WTC11 (cell line): ENCODE data around the gene BRPF1. TPM values are rescaled to one million over a fixed set of nuclear protein-coding genes. Genes with fewer than 3 reads are reported as not detected.

Experiments
- ATAC-seq: fragments of 200-7000 bp; cut with Tn5 transposase; 2 replicates; pipeline ENCODE4 v1.10.0; 2021; ENCODE audit warnings: mild to moderate bottlenecking, moderate library complexity
- CTCF ChIA-PET: fragments of 300-600 bp; sonication (Branson Sonifier 250); formaldehyde crosslinking; loops from one replicate; lab custom pipeline; 2021; ENCODE audit warnings: antibody characterized with exemption; lab: Charles Lee
- POLR2A ChIA-PET: fragments of 350-600 bp; sonication (Branson Sonifier 250); formaldehyde crosslinking; loops from one replicate; lab custom pipeline; 2021; ENCODE audit warnings: antibody characterized with exemption; lab: Charles Lee
- DNase-seq: peaks from one replicate; pipeline ENCODE4 v3.0.0; 2021; ENCODE audit warnings: low spot score
- H3K27ac Mint-ChIP-seq: 2 replicates; pipeline ENCODE4 v1.8.0; 2021; ENCODE audit warnings: mixed read lengths
- H3K27me3 Mint-ChIP-seq: 2 replicates; pipeline ENCODE4 v1.8.0; 2021; ENCODE audit warnings: low read depth, mild to moderate bottlenecking, moderate library complexity, mixed read lengths
- H3K36me3 Mint-ChIP-seq: 2 replicates; pipeline ENCODE4 v1.8.0; 2021; ENCODE audit warnings: mixed read lengths
- H3K4me1 Mint-ChIP-seq: 2 replicates; pipeline ENCODE4 v1.8.0; 2022; ENCODE audit warnings: mixed read lengths
- H3K4me3 Mint-ChIP-seq: 2 replicates; pipeline ENCODE4 v1.8.0; 2021; ENCODE audit warnings: mild to moderate bottlenecking, moderate library complexity, mixed read lengths
- H3K9me3 Mint-ChIP-seq: 2 replicates; pipeline ENCODE4 v1.8.0; 2021; ENCODE audit warnings: mixed read lengths
- GTF2I ChIP-seq: fragments of 250-450 bp; sonication (Bioruptor Pico); conservative IDR thresholded peaks from 2 replicates; pipeline ENCODE4 v1.4.0; 2021; ENCODE audit warnings: mild to moderate bottlenecking
- NFYB ChIP-seq: sonication (generic); formaldehyde crosslinking; conservative IDR thresholded peaks from 2 replicates; pipeline ENCODE4 v1.8.0; 2022; ENCODE audit warnings: low read depth, missing genetic modification reagents
- SP1 ChIP-seq: sonication (generic); formaldehyde crosslinking; conservative IDR thresholded peaks from 2 replicates; pipeline ENCODE4 v1.8.1; 2022; ENCODE audit warnings: missing genetic modification reagents
- TP53 ChIP-seq: sonication (generic); formaldehyde crosslinking; IDR thresholded peaks from 2 replicates; pipeline ENCODE4 v1.8.1; 2023; ENCODE audit warnings: mild to moderate bottlenecking, missing genetic modification reagents
- ZNF219 ChIP-seq: sonication (generic); formaldehyde crosslinking; IDR thresholded peaks from 2 replicates; pipeline ENCODE4 v1.8.0; 2023; ENCODE audit warnings: missing genetic modification reagents, mild to moderate bottlenecking, borderline replicate concordance
- ZNF416 ChIP-seq: fragments of 250-450 bp; sonication (Bioruptor Pico); IDR thresholded peaks from 2 replicates; pipeline ENCODE4 v1.9.0; 2021; ENCODE audit warnings: mild to moderate bottlenecking, inconsistent platforms
- total RNA-seq: library from RNA; stranded (reverse); gene quantifications from 3 replicates; pipeline ENCODE4 v1.2.3, GENCODE V29; 2021
- TF ChIP-seq, protein P1 (sequence below): sonication (generic); formaldehyde crosslinking; IDR thresholded peaks from 2 replicates; pipeline ENCODE4 v1.8.0; 2022; ENCODE audit warnings: mild to moderate bottlenecking, missing genetic modification reagents
- TF ChIP-seq, protein P2 (sequence below): sonication (generic); formaldehyde crosslinking; IDR thresholded peaks from 2 replicates; pipeline ENCODE4 v1.8.1; 2023; ENCODE audit warnings: mild to moderate bottlenecking, missing genetic modification reagents, borderline replicate concordance
- TF ChIP-seq, protein P3 (sequence below): sonication (generic); formaldehyde crosslinking; IDR thresholded peaks from 2 replicates; pipeline ENCODE4 v1.8.0; 2022; ENCODE audit warnings: mild to moderate bottlenecking, missing genetic modification reagents
- TF ChIP-seq, protein P4 (sequence below): sonication (generic); formaldehyde crosslinking; IDR thresholded peaks from 2 replicates; pipeline ENCODE4 v1.8.1; 2022; ENCODE audit warnings: mild to moderate bottlenecking, missing genetic modification reagents, moderate library complexity, borderline replicate concordance
- TF ChIP-seq, protein P5 (sequence below): sonication (generic); formaldehyde crosslinking; IDR thresholded peaks from 2 replicates; pipeline ENCODE4 v1.8.1; 2023; ENCODE audit warnings: mild to moderate bottlenecking, missing genetic modification reagents
- TF ChIP-seq, protein P6 (sequence below): sonication (generic); formaldehyde crosslinking; IDR thresholded peaks from 2 replicates; pipeline ENCODE4 v1.8.0; 2022; ENCODE audit warnings: mild to moderate bottlenecking, missing genetic modification reagents
- TF ChIP-seq, protein P7 (sequence below): sonication (generic); formaldehyde crosslinking; IDR thresholded peaks from 2 replicates; pipeline ENCODE4 v1.8.0; 2023; ENCODE audit warnings: missing genetic modification reagents, mild to moderate bottlenecking, borderline replicate concordance
- TF ChIP-seq, protein P8 (sequence below): sonication (generic); formaldehyde crosslinking; IDR thresholded peaks from 2 replicates; pipeline ENCODE4 v1.8.1; 2023; ENCODE audit warnings: mild to moderate bottlenecking, moderate library complexity, missing genetic modification reagents

The BRPF1 gene
- total RNA-seq, 1 experiment from 2014 or later = 22.8 TPM

DNA sequence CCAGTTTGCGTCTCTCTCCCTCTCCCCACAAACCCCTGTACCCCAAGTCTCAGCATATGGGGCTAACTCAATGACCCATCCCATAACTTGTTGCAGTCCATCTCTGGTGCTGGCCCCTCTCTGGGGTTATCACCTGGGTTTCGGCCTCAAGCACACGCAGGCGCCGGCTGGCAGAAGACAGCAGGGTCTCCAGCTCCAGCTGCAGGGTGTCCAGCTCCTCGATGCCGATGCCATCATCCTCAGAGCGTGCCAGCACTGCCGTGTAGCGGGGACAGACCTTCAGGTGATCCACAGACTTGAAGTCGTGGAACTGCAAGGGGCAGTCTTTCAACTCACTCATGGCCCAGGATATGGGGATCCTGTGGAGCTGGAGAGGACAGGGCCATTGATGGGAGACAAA is 59.6 kb downstream of the BRPF1 start:
- DNase-seq = no peak
- no peak for ATAC-seq
- no peak for TF ChIP-seq TP53 (CRISPR knock-in tag)
- TF ChIP-seq, protein P1, sequence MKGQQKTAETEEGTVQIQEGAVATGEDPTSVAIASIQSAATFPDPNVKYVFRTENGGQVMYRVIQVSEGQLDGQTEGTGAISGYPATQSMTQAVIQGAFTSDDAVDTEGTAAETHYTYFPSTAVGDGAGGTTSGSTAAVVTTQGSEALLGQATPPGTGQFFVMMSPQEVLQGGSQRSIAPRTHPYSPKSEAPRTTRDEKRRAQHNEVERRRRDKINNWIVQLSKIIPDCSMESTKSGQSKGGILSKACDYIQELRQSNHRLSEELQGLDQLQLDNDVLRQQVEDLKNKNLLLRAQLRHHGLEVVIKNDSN (CRISPR knock-in tag) = no peak
- TF ChIP-seq, protein P2, sequence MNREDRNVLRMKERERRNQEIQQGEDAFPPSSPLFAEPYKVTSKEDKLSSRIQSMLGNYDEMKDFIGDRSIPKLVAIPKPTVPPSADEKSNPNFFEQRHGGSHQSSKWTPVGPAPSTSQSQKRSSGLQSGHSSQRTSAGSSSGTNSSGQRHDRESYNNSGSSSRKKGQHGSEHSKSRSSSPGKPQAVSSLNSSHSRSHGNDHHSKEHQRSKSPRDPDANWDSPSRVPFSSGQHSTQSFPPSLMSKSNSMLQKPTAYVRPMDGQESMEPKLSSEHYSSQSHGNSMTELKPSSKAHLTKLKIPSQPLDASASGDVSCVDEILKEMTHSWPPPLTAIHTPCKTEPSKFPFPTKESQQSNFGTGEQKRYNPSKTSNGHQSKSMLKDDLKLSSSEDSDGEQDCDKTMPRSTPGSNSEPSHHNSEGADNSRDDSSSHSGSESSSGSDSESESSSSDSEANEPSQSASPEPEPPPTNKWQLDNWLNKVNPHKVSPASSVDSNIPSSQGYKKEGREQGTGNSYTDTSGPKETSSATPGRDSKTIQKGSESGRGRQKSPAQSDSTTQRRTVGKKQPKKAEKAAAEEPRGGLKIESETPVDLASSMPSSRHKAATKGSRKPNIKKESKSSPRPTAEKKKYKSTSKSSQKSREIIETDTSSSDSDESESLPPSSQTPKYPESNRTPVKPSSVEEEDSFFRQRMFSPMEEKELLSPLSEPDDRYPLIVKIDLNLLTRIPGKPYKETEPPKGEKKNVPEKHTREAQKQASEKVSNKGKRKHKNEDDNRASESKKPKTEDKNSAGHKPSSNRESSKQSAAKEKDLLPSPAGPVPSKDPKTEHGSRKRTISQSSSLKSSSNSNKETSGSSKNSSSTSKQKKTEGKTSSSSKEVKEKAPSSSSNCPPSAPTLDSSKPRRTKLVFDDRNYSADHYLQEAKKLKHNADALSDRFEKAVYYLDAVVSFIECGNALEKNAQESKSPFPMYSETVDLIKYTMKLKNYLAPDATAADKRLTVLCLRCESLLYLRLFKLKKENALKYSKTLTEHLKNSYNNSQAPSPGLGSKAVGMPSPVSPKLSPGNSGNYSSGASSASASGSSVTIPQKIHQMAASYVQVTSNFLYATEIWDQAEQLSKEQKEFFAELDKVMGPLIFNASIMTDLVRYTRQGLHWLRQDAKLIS = no peak
- Mint-ChIP-seq H3K36me3 (peaks cover 47% of the 10 kb centered on the region), H3K9me3 (no peaks in the 10 kb centered on the region), H3K4me3 (peak overlapping the region; percentile 94), H3K27me3 (no peaks in the 10 kb centered on the region; the same call in 1 of the 2 replicates), H3K27ac (no peak overlapping the region), H3K4me1 (peaks cover 18% of the 10 kb centered on the region)
- ChIA-PET CTCF (interaction anchor here (0.5 to 1.2 kb wide), 2 partner anchors 64 to 67 kb away, joined by 4 to 5 read pairs; no protein-coding TSS in a partner anchor), POLR2A (no interaction called here)

DNA sequence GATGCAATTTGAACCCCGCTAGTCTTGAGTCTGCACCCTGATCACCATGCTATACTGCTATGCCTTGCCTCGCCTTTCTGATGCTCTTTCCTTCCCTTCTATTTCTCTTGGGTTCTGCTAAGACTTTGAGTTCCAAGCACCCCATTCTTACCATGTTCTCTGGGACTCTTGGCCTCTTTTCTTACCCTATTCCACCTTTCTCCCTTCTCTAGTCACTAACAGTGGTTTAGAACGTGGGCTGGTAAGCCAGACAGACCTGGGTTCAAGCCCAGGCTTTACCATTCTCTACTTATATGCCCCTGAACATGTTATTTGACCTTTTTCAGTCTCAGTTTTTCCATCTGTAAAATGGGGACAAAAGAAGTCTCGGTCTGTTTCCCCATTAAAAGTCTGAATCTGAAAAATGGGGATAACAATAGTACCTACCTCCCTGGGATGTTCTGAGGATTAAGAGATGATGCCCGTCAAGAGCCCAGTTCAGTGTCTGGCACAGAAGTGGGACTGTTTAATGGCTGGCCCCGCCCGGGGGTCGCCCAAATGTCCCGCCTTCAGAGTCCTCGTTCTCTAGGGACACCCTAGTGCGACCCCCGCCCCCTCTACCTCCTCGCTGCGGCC is 60.4 kb downstream of the BRPF1 start:
- no peaks in the 10 kb centered on the region for H3K9me3 Mint-ChIP-seq

More for the DNA sequence above, 60.4 kb downstream of the BRPF1 start:
- ChIA-PET CTCF (interaction anchor here (1.0 to 1.4 kb wide), 7 partner anchors 13 to 291 kb away, joined by 3 to 9 read pairs (median 4); partner anchors contain the start of genes CAMK1, CRELD1 and OGG1), POLR2A (interaction anchor here (1.0 to 1.8 kb wide), 7 partner anchors 9 to 219 kb away, joined by 3 to 11 read pairs (median 5); partner anchors contain the start of gene OGG1)
- Mint-ChIP-seq H3K27me3 (no peaks in the 10 kb centered on the region; the same call in 1 of the 2 replicates), H3K27ac (peak overlapping the region; percentile 54), H3K4me1 (peaks cover 18% of the 10 kb centered on the region), H3K4me3 (peak overlapping the region; percentile 94), H3K36me3 (peaks cover 40% of the 10 kb centered on the region)
- TF ChIP-seq, protein P3, sequence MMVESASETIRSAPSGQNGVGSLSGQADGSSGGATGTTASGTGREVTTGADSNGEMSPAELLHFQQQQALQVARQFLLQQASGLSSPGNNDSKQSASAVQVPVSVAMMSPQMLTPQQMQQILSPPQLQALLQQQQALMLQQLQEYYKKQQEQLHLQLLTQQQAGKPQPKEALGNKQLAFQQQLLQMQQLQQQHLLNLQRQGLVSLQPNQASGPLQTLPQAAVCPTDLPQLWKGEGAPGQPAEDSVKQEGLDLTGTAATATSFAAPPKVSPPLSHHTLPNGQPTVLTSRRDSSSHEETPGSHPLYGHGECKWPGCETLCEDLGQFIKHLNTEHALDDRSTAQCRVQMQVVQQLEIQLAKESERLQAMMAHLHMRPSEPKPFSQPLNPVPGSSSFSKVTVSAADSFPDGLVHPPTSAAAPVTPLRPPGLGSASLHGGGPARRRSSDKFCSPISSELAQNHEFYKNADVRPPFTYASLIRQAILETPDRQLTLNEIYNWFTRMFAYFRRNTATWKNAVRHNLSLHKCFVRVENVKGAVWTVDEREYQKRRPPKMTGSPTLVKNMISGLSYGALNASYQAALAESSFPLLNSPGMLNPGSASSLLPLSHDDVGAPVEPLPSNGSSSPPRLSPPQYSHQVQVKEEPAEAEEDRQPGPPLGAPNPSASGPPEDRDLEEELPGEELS (CRISPR knock-in tag) = no peak
- TF ChIP-seq, protein P4, sequence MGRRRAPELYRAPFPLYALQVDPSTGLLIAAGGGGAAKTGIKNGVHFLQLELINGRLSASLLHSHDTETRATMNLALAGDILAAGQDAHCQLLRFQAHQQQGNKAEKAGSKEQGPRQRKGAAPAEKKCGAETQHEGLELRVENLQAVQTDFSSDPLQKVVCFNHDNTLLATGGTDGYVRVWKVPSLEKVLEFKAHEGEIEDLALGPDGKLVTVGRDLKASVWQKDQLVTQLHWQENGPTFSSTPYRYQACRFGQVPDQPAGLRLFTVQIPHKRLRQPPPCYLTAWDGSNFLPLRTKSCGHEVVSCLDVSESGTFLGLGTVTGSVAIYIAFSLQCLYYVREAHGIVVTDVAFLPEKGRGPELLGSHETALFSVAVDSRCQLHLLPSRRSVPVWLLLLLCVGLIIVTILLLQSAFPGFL (CRISPR knock-in tag) = no peak
- TF ChIP-seq, protein P5, sequence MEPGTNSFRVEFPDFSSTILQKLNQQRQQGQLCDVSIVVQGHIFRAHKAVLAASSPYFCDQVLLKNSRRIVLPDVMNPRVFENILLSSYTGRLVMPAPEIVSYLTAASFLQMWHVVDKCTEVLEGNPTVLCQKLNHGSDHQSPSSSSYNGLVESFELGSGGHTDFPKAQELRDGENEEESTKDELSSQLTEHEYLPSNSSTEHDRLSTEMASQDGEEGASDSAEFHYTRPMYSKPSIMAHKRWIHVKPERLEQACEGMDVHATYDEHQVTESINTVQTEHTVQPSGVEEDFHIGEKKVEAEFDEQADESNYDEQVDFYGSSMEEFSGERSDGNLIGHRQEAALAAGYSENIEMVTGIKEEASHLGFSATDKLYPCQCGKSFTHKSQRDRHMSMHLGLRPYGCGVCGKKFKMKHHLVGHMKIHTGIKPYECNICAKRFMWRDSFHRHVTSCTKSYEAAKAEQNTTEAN (CRISPR knock-in tag) = 0 out of 2 replicates have a peak, but pooled peaks have one; percentile 15
- TF ChIP-seq, protein P6, sequence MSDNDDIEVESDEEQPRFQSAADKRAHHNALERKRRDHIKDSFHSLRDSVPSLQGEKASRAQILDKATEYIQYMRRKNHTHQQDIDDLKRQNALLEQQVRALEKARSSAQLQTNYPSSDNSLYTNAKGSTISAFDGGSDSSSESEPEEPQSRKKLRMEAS = no peak
- TF ChIP-seq ZNF219 (CRISPR knock-in tag) = no peak
- no peak for TF ChIP-seq SP1 (CRISPR knock-in tag)
- TF ChIP-seq, protein P7, sequence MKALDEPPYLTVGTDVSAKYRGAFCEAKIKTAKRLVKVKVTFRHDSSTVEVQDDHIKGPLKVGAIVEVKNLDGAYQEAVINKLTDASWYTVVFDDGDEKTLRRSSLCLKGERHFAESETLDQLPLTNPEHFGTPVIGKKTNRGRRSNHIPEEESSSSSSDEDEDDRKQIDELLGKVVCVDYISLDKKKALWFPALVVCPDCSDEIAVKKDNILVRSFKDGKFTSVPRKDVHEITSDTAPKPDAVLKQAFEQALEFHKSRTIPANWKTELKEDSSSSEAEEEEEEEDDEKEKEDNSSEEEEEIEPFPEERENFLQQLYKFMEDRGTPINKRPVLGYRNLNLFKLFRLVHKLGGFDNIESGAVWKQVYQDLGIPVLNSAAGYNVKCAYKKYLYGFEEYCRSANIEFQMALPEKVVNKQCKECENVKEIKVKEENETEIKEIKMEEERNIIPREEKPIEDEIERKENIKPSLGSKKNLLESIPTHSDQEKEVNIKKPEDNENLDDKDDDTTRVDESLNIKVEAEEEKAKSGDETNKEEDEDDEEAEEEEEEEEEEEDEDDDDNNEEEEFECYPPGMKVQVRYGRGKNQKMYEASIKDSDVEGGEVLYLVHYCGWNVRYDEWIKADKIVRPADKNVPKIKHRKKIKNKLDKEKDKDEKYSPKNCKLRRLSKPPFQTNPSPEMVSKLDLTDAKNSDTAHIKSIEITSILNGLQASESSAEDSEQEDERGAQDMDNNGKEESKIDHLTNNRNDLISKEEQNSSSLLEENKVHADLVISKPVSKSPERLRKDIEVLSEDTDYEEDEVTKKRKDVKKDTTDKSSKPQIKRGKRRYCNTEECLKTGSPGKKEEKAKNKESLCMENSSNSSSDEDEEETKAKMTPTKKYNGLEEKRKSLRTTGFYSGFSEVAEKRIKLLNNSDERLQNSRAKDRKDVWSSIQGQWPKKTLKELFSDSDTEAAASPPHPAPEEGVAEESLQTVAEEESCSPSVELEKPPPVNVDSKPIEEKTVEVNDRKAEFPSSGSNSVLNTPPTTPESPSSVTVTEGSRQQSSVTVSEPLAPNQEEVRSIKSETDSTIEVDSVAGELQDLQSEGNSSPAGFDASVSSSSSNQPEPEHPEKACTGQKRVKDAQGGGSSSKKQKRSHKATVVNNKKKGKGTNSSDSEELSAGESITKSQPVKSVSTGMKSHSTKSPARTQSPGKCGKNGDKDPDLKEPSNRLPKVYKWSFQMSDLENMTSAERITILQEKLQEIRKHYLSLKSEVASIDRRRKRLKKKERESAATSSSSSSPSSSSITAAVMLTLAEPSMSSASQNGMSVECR (CRISPR knock-in tag) = peak; percentile 60; the same call in 1 of the 2 replicates
- TF ChIP-seq, protein P8, sequence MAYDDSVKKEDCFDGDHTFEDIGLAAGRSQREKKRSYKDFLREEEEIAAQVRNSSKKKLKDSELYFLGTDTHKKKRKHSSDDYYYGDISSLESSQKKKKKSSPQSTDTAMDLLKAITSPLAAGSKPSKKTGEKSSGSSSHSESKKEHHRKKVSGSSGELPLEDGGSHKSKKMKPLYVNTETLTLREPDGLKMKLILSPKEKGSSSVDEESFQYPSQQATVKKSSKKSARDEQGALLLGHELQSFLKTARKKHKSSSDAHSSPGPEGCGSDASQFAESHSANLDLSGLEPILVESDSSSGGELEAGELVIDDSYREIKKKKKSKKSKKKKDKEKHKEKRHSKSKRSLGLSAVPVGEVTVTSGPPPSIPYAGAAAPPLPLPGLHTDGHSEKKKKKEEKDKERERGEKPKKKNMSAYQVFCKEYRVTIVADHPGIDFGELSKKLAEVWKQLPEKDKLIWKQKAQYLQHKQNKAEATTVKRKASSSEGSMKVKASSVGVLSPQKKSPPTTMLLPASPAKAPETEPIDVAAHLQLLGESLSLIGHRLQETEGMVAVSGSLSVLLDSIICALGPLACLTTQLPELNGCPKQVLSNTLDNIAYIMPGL (CRISPR knock-in tag) = 0 out of 2 replicates have a peak, but pooled peaks have one; percentile 7
- no peak for TF ChIP-seq NFYB
- 0 out of 2 replicates have a peak, but pooled peaks have one; percentile 7 for TF ChIP-seq ZNF416 (CRISPR knock-in tag)
- peak; percentile 96 for TF ChIP-seq GTF2I (CRISPR knock-in tag)
- DNase-seq = no peak
- ATAC-seq = no peak
